Measurements from ENCODE around the gene WWC2.

The WWC2 gene

DNA sequence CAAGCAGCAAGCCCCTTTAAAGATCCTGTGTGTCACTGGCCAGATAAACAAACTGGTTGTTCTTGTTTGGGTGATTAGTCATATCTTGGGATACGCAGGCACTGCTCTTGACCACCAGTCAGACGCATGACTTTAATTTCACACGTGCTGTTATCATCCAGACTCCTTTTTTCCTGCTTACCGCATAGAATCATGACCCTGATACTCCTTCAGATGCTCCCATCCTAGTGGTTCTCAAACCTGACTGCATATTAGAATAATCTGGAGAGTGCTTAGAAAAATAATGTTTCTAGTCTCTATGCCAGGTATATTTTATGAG, 142.2 kb downstream of the WWC2 start:
- Histone ChIP-seq H3K79me2 (no peaks in the 10 kb centered on the region), H3K4me3 (ENCODE audit: low read depth, low read length) (no peak overlapping the region), H3K27ac (no peak overlapping the region), H3K4me1 (no peaks in the 10 kb centered on the region), H2AFZ (no peak overlapping the region), H3K36me3 (ENCODE audit: control insufficient read depth, insufficient read depth, low read length) (no peaks in the 10 kb centered on the region), H3K9me3 (ENCODE audit: control insufficient read depth, low read length) (no peaks in the 10 kb centered on the region), H3K9ac (no peak overlapping the region), H3K4me2 (ENCODE audit: low read length) (no peak overlapping the region), H3K27me3 (ENCODE audit: control insufficient read depth, insufficient read depth, low read length) (no peaks in the 10 kb centered on the region)
- TF ChIP-seq, protein P1, sequence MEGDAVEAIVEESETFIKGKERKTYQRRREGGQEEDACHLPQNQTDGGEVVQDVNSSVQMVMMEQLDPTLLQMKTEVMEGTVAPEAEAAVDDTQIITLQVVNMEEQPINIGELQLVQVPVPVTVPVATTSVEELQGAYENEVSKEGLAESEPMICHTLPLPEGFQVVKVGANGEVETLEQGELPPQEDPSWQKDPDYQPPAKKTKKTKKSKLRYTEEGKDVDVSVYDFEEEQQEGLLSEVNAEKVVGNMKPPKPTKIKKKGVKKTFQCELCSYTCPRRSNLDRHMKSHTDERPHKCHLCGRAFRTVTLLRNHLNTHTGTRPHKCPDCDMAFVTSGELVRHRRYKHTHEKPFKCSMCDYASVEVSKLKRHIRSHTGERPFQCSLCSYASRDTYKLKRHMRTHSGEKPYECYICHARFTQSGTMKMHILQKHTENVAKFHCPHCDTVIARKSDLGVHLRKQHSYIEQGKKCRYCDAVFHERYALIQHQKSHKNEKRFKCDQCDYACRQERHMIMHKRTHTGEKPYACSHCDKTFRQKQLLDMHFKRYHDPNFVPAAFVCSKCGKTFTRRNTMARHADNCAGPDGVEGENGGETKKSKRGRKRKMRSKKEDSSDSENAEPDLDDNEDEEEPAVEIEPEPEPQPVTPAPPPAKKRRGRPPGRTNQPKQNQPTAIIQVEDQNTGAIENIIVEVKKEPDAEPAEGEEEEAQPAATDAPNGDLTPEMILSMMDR (IDR thresholded peaks at IDR 0.05) = no peak

DNA sequence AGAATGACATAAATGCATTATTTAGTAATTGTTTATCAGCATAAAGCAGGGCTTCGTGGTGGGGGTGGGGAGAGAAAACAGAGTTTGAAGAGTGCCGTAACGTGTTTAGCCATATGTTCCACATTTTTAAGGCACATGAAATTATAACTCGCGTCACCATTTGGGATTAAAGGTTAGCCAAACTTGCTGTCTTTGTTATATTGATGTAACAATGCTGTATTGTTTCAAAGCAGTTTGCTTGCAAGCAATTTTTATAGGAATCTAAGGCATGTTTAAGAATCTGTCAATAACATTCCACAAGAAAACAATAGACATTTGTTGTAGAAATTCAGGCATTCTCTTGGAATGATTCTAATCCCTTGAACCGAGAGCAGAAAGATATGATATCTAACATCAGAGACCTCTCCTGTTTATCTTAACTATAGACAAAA, 142.7 kb downstream of the WWC2 start:
- H3K9me3 ChIP-seq (ENCODE audit: control insufficient read depth, low read length) = no peaks in the 10 kb centered on the region
- TF ChIP-seq, protein P1 (IDR thresholded peaks at IDR 0.05) = no peak
- no peak overlapping the region for H3K4me3 ChIP-seq (ENCODE audit: low read depth, low read length)
- no peak overlapping the region for H2AFZ ChIP-seq
- H3K4me2 ChIP-seq (ENCODE audit: low read length) = no peak overlapping the region
- H3K27me3 ChIP-seq (ENCODE audit: control insufficient read depth, insufficient read depth, low read length) = no peaks in the 10 kb centered on the region
- H3K27ac ChIP-seq = no peak overlapping the region
- H3K79me2 ChIP-seq = no peaks in the 10 kb centered on the region
- H3K36me3 ChIP-seq (ENCODE audit: control insufficient read depth, insufficient read depth, low read length) = no peaks in the 10 kb centered on the region
- no peaks in the 10 kb centered on the region for H3K4me1 ChIP-seq
- no peak overlapping the region for H3K9ac ChIP-seq

DNA sequence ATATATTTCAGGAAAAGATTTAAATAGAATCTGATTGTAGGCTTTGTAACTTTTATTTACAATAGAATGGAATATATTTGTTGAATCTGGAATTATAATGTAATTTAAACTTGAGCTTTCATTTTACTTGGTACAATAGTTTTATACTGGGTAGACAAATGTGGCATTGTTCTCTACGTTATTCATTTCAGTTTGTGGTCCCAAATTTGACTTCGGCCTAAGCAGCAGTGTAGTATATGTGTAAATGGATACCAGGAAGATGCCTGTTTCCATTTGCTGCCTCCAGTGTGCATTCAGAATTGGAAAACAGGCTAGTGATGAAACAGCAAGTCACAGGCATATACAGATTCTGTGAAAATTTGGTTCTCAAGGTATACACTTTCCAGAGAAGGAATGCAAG, 143.2 kb downstream of the WWC2 start:
- TF ChIP-seq, protein P1 (IDR thresholded peaks at IDR 0.05) = no peak
- no peak overlapping the region for H3K27ac ChIP-seq
- no peaks in the 10 kb centered on the region for H3K27me3 ChIP-seq (ENCODE audit: control insufficient read depth, insufficient read depth, low read length)
- no peaks in the 10 kb centered on the region for H3K36me3 ChIP-seq (ENCODE audit: control insufficient read depth, insufficient read depth, low read length)
- H3K79me2 ChIP-seq = no peaks in the 10 kb centered on the region
- no peak overlapping the region for H3K9ac ChIP-seq
- H3K4me3 ChIP-seq (ENCODE audit: low read depth, low read length) = no peak overlapping the region
- H3K9me3 ChIP-seq (ENCODE audit: control insufficient read depth, low read length) = no peaks in the 10 kb centered on the region
- H3K4me1 ChIP-seq = no peaks in the 10 kb centered on the region
- no peak overlapping the region for H3K4me2 ChIP-seq (ENCODE audit: low read length)
- H2AFZ ChIP-seq = no peak overlapping the region

DNA sequence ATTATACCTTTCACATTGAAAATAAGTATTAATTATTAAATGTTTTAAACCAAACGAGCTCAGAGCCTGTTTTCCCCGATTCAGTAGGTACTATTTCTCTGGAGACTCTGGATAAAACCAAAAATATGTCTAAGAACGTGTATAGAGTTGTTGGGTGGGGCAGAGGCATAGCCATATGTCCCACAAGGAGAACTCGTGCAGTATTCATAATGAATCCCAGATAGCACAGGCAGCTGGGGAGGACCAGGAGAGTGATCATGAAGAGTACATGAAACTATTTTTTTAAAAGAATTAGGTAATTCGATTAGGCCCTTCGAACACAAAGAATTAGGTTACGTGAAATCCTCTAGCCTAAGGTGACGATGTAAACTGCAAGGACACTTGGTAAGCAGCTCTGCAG, 145.0 kb downstream of the WWC2 start:
- TF ChIP-seq, protein P1 (IDR thresholded peaks at IDR 0.05) = no peak
- H3K79me2 ChIP-seq = no peaks in the 10 kb centered on the region
- no peak overlapping the region for H3K27ac ChIP-seq

DNA sequence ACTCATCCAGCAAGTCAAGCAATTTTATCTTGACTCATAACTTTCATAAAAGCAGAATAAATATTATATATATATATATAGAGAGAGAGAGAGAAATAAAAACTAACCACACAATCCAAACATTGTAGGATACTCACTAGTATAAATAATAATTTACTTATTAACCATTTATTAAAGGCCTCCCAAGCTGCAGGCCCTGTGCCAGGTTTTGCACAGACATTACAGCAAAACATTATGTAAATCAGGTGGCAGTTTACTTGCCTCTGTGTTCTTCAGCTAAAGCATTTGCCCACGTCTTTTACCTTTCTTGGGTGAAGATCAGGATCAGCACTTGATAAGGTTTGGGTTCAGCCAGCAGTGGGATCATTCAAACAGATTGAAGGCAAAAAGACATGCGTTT, 145.4 kb downstream of the WWC2 start:
- TF ChIP-seq, protein P1 (IDR thresholded peaks at IDR 0.05) = no peak
- Histone ChIP-seq H3K36me3 (ENCODE audit: control insufficient read depth, insufficient read depth, low read length) (no peaks in the 10 kb centered on the region), H3K9ac (no peak overlapping the region), H2AFZ (no peak overlapping the region), H3K27ac (no peak overlapping the region), H3K4me2 (ENCODE audit: low read length) (no peak overlapping the region), H3K4me1 (no peaks in the 10 kb centered on the region), H3K9me3 (ENCODE audit: control insufficient read depth, low read length) (no peaks in the 10 kb centered on the region), H3K27me3 (ENCODE audit: control insufficient read depth, insufficient read depth, low read length) (no peaks in the 10 kb centered on the region), H3K4me3 (ENCODE audit: low read depth, low read length) (no peak overlapping the region), H3K79me2 (no peaks in the 10 kb centered on the region)

More for the DNA sequence above, 145.0 kb downstream of the WWC2 start:
- Histone ChIP-seq H2AFZ (no peak overlapping the region), H3K27me3 (ENCODE audit: control insufficient read depth, insufficient read depth, low read length) (no peaks in the 10 kb centered on the region), H3K9me3 (ENCODE audit: control insufficient read depth, low read length) (no peaks in the 10 kb centered on the region), H3K36me3 (ENCODE audit: control insufficient read depth, insufficient read depth, low read length) (no peaks in the 10 kb centered on the region), H3K4me3 (ENCODE audit: low read depth, low read length) (no peak overlapping the region), H3K9ac (no peak overlapping the region), H3K4me2 (ENCODE audit: low read length) (no peak overlapping the region), H3K4me1 (no peaks in the 10 kb centered on the region)

Data from parathyroid adenoma (tissue), 2 donors.